Activated T-helper 2 cell treated with anti-CD3 and anti-CD28 coated beads, Interferon-gamma antibody, Interleukin-2, Interleukin-4, amounts not matched to agents 10 μg/mL and 5 μg/mL and 100 μg/mL, durations not matched to agents 14 hours and 24 hours and 36 hours (primary cell): Measurements from ENCODE around the gene RGS7. TPM values are rescaled to one million over a fixed set of nuclear protein-coding genes. Genes with fewer than 3 reads are reported as not detected.

Experiments
- total RNA-seq: library from RNA; stranded (reverse); gene quantifications from 2 replicates; pipeline ENCODE4 v1.2.3, GENCODE V29; 2022

Gene RGS7
- total RNA-seq, 1 donor from 2014 or later: not detected

Other genes starting within 250 kb of the RGS7 start
- gene FH, start 162.6 kb upstream of the RGS7 start, total RNA-seq: 96.5 and 102 TPM in 2 replicates
- gene KMO, start 175.2 kb upstream of the RGS7 start, total RNA-seq: 0.05 and 0.07 TPM in 2 replicates